Endothelial cell of umbilical vein (primary cell): ENCODE data around the gene VWA8. TPM values are rescaled to one million over a fixed set of nuclear protein-coding genes. Genes with fewer than 3 reads are reported as not detected.
"Not testable (repeated sequence)": the region's sequence is repeated elsewhere in the genome, so short reads cannot be mapped to it uniquely, and the experiment has no call there.

Source experiments
- BruUV-seq: library from RNA; stranded (reverse); fragments of 400-500 nt; replicated peaks from 2 replicates; lab custom pipeline; 2021; lab: Mats Ljungman, UMichigan
- CTCF ChIA-PET: fragments of 300-600, 350-600 bp; sonication (Branson Sonifier 250); formaldehyde crosslinking; loops from one replicate; lab custom pipeline; 2021; ENCODE audit warnings: antibody characterized with exemption, inconsistent platforms; lab: Charles Lee
- POLR2A ChIA-PET: fragments of 300-600, 350-600 bp; sonication (Branson Sonifier 250); formaldehyde crosslinking; loops from one replicate; lab custom pipeline; 2021; ENCODE audit warnings: antibody characterized with exemption, inconsistent platforms; lab: Charles Lee
- DNase-seq: peaks from one replicate; pipeline ENCODE4 v3.0.0-alpha.2; 2011; ENCODE audit warnings: low read depth, low spot score
- FAIRE-seq: peaks from 2 replicates; lab custom pipeline; 2011; peaks lifted over from hg19 to GRCh38; lab: Jason Lieb, UNC
- H2AFZ ChIP-seq: 2 replicates; pipeline ENCODE4 v1.6.0; 2012; ENCODE audit warnings: low read depth, low read length, control low read depth, inconsistent platforms
- H3K27ac ChIP-seq: 2 replicates; pipeline ENCODE4 v1.5.1; 2011; ENCODE audit warnings: low read depth, mild to moderate bottlenecking, control low read depth, low read length, moderate library complexity; ENCODE audit not compliant: insufficient read depth
- H3K27me3 ChIP-seq, 2 experiments: 2 replicates each; pipeline versions ENCODE4 v1.6.0 to v1.6.1; 2011; ENCODE audit warnings: low read length in 2 of 2, mixed read lengths in 1 of 2; ENCODE audit not compliant: control insufficient read depth in 2 of 2, insufficient read depth in 2 of 2
- H3K36me3 ChIP-seq, 2 experiments: 2 replicates in 1 of 2; 3 replicates in 1 of 2; pipeline ENCODE4 v1.5.1; 2011; ENCODE audit warnings: low read length in 2 of 2, mild to moderate bottlenecking in 1 of 2, moderate library complexity in 1 of 2; ENCODE audit not compliant: control insufficient read depth in 2 of 2, insufficient read depth in 2 of 2; ENCODE audit errors: extremely low read depth in 1 of 2
- H3K4me1 ChIP-seq: 3 replicates; pipeline ENCODE4 v1.5.1; 2011; ENCODE audit warnings: mild to moderate bottlenecking, low read length; ENCODE audit not compliant: control insufficient read depth, insufficient read depth; ENCODE audit errors: extremely low read depth
- H3K4me2 ChIP-seq: 2 replicates; pipeline ENCODE4 v1.6.1; 2011; ENCODE audit warnings: low read length, control low read depth, mixed read lengths; ENCODE audit not compliant: insufficient read depth
- H3K4me3 ChIP-seq, 3 experiments: fragments of 200-600 bp in 1 of 3; sonication (generic), shearing (Covaris generic) in 1 of 3; replicated peaks in 1 of 3; 2 replicates each; pipeline ENCODE4 v1.5.1; 2011 to 2016; ENCODE audit warnings: control low read depth in 3 of 3, low read length in 3 of 3, mild to moderate bottlenecking in 2 of 3, inconsistent platforms in 1 of 3, low read depth in 1 of 3, moderate library complexity in 1 of 3; ENCODE audit not compliant: insufficient read depth in 1 of 3
- H3K79me2 ChIP-seq: 2 replicates; pipeline ENCODE4 v1.6.0; 2012; ENCODE audit warnings: low read length, inconsistent platforms; ENCODE audit not compliant: control insufficient read depth, insufficient read depth
- H3K9ac ChIP-seq: replicated peaks from 2 replicates; pipeline ENCODE3; 2011; ENCODE audit warnings: low read length, control low read depth; ENCODE audit not compliant: insufficient read depth; ENCODE audit errors: extremely low read depth
- H3K9me1 ChIP-seq: replicated peaks from 3 replicates; pipeline ENCODE4 v1.6.0; 2011; ENCODE audit warnings: mild to moderate bottlenecking, low read length; ENCODE audit not compliant: control insufficient read depth, insufficient read depth; ENCODE audit errors: extremely low read depth
- H3K9me3 ChIP-seq: replicated peaks from 2 replicates; pipeline ENCODE4 v1.5.1; 2012; ENCODE audit warnings: low read length, inconsistent platforms; ENCODE audit not compliant: control insufficient read depth, insufficient read depth
- H4K20me1 ChIP-seq: replicated peaks from 2 replicates; pipeline ENCODE3; 2011; ENCODE audit warnings: mild to moderate bottlenecking, low read length; ENCODE audit not compliant: control insufficient read depth, insufficient read depth; ENCODE audit errors: extremely low read depth
- CTCF ChIP-seq, 2 donors: IDR thresholded peaks; 1 replicate in 1 of 2; 2 replicates in 1 of 2; pipeline ENCODE4 v1.5.1; 2011; ENCODE audit warnings: low read length in 2 of 2, mild to moderate bottlenecking in 2 of 2, moderate library complexity in 2 of 2, control low read depth in 1 of 2, inconsistent platforms in 1 of 2, low read depth in 1 of 2; ENCODE audit not compliant: insufficient read depth in 1 of 2; ENCODE audit errors: extremely low read depth in 1 of 2
- EZH2 ChIP-seq: IDR thresholded peaks from 2 replicates; pipeline ENCODE4 v1.6.1; 2012; ENCODE audit warnings: borderline replicate concordance, low read depth, mild to moderate bottlenecking, moderate library complexity, low read length, inconsistent platforms; ENCODE audit not compliant: severe bottlenecking
- FOS ChIP-seq: IDR thresholded peaks from 2 replicates; pipeline ENCODE4 v1.6.1; 2011; ENCODE audit warnings: mild to moderate bottlenecking, low read length, moderate library complexity, borderline replicate concordance; ENCODE audit not compliant: insufficient read depth
- GATA2 ChIP-seq: IDR thresholded peaks from 2 replicates; pipeline ENCODE4 v1.7.0; 2011; ENCODE audit warnings: low read depth, mild to moderate bottlenecking, moderate library complexity, mixed read lengths, low read length; ENCODE audit not compliant: insufficient read length, insufficient read depth
- JUN ChIP-seq: IDR thresholded peaks from 2 replicates; pipeline ENCODE4 v1.6.1; 2011; ENCODE audit warnings: borderline replicate concordance, low read depth; ENCODE audit not compliant: insufficient read length, insufficient read depth
- MAX ChIP-seq: IDR thresholded peaks from 2 replicates; pipeline ENCODE4 v1.6.1; 2011; ENCODE audit not compliant: insufficient read depth, insufficient read length
- MYC ChIP-seq: IDR thresholded peaks from one replicate; pipeline ENCODE4 v1.6.1; 2011; ENCODE audit warnings: mild to moderate bottlenecking, low read depth, low read length
- POLR2A ChIP-seq: IDR thresholded peaks from 2 replicates; pipeline ENCODE4 v1.6.1; 2012; ENCODE audit warnings: low read depth, mild to moderate bottlenecking, control low read depth, low read length
- POLR2AphosphoS5 ChIP-seq: IDR thresholded peaks from 2 replicates; pipeline ENCODE4 v1.6.1; 2012; ENCODE audit warnings: low read depth, mild to moderate bottlenecking, control low read depth, low read length, moderate library complexity; ENCODE audit not compliant: insufficient read depth
- dilution Hi-C: fragments of 300-500 bp; cut with MboI; formaldehyde crosslinking; loops from one replicate; pipeline ENCODE4 v1.15.0; 2019; ENCODE audit warnings: low sequenced_read_pairs; ENCODE audit not compliant: extremely low pct_ligation_motif_present
- intact Hi-C: fragments of 100-400 bp; cut with micrococcal nuclease; formaldehyde crosslinking; loops from one replicate; pipeline ENCODE4 v1.10.0; 2022
- polyA plus RNA-seq, 4 experiments: library from polyadenylated mRNA; depleted of rRNA in 3 of 4; stranded (reverse) in 3 of 4; unstranded in 1 of 4; fragments of >200 nt; gene quantifications; 2 replicates each; pipeline versions ENCODE4 v1.2.1 to v1.2.3, GENCODE V29; 2011 to 2012; ENCODE audit warnings: missing spikeins in 1 of 4
- total RNA-seq: library from RNA; stranded (reverse); gene quantifications from 2 replicates; pipeline ENCODE4 v1.2.3, GENCODE V29; 2021

The VWA8 gene
- total and polyA plus RNA-seq, 2 donors (not counting 3 experiments of a cell fraction or from before 2014, with no cell fraction given) = 2.9 to 11.3 TPM

- no peaks in the 10 kb centered on the region for H3K9me3 ChIP-seq
- TF ChIP-seq CTCF (IDR thresholded peaks at IDR 0.05; ENCODE audit: extremely low read depth in 1 of 2, insufficient read depth in 1 of 2, low read depth in 1 of 2, low read length in 2 of 2) (no peak), GATA2 (no peak), JUN (no peak), MAX (no peak), POLR2AphosphoS5 (no peak), POLR2A (no peak), FOS (no peak), EZH2 (no peak), MYC (no peak)
- ChIA-PET POLR2A (no interaction called here), CTCF (interaction anchor here (0.7 kb wide), 1 partner anchor 17 kb away, joined by 3 read pairs; no protein-coding TSS in a partner anchor)
- dilution Hi-C loops (no loop called here), intact Hi-C loops (no loop called here)
- BruUV-seq = no TSS peak
- H3K36me3 ChIP-seq = no peaks in the 10 kb centered on the region
- no peak for FAIRE-seq
- no peaks in the 10 kb centered on the region for H3K9me1 ChIP-seq
- H4K20me1 ChIP-seq = no peaks in the 10 kb centered on the region
- no peak for DNase-seq
- H3K27me3 ChIP-seq = no peaks in the 10 kb centered on the region
- no peak overlapping the region for H3K27ac ChIP-seq
- H3K4me1 ChIP-seq = no peaks in the 10 kb centered on the region
- no peak overlapping the region for H3K4me3 ChIP-seq
- no peaks in the 10 kb centered on the region for H3K79me2 ChIP-seq
- H3K9ac ChIP-seq = no peak overlapping the region
- no peak overlapping the region for H3K4me2 ChIP-seq
- no peak overlapping the region for H2AFZ ChIP-seq
These were observed 214.7 kb downstream of the VWA8 start for GRCh38 chr13:41746259-41746658.

GRCh38 chr13:41745496-41745895 is 215.4 kb downstream of the VWA8 start:
- FAIRE-seq, dilution Hi-C loops, BruUV-seq: not testable (repeated sequence)

More at GRCh38 chr13:41745496-41745895, 215.4 kb downstream of the VWA8 start:
- H3K4me2 ChIP-seq, DNase-seq, H3K27ac ChIP-seq, H3K9me3 ChIP-seq, POLR2A ChIA-PET, H4K20me1 ChIP-seq, CTCF ChIA-PET, H3K4me1 ChIP-seq, H3K27me3 ChIP-seq, H2AFZ ChIP-seq, H3K9me1 ChIP-seq, H3K9ac ChIP-seq, intact Hi-C loops, H3K4me3 ChIP-seq, H3K79me2 ChIP-seq, H3K36me3 ChIP-seq: not testable (repeated sequence)
